ENCODE results near the gene CTDSPL.

Gene CTDSPL

DNA sequence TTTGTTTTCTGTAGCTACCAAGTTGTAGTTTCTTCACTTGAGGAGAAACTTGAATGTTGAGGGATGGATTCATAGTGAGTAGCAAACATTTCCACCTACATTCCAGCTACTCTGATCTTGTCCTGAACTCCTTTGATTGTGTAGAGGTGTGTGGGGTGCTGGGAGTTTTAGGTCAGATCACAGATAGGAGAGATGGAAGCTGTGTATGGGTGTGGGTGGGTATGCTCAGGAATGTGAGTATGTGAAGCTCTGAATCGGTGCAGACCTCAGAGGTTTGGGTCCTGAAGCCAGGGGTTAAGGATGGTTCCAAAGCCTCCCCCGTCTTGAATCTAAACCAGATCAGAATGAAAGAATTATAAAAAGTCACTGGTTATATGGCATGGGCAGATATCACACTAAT lies 76.3 kb downstream of the CTDSPL start:
- TF ChIP-seq, protein P1, sequence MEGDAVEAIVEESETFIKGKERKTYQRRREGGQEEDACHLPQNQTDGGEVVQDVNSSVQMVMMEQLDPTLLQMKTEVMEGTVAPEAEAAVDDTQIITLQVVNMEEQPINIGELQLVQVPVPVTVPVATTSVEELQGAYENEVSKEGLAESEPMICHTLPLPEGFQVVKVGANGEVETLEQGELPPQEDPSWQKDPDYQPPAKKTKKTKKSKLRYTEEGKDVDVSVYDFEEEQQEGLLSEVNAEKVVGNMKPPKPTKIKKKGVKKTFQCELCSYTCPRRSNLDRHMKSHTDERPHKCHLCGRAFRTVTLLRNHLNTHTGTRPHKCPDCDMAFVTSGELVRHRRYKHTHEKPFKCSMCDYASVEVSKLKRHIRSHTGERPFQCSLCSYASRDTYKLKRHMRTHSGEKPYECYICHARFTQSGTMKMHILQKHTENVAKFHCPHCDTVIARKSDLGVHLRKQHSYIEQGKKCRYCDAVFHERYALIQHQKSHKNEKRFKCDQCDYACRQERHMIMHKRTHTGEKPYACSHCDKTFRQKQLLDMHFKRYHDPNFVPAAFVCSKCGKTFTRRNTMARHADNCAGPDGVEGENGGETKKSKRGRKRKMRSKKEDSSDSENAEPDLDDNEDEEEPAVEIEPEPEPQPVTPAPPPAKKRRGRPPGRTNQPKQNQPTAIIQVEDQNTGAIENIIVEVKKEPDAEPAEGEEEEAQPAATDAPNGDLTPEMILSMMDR (IDR thresholded peaks at IDR 0.05; ENCODE audit: extremely low read depth, insufficient read depth, missing control alignments), result no peak
- no peak for DNase-seq (ENCODE audit: low spot score)
- in situ Hi-C loops (cut with MboI; ENCODE audit: low pct_unique_long_range_greater_than_20kb, low sequenced_read_pairs, unreplicated experiment), result no loop called here

DNA sequence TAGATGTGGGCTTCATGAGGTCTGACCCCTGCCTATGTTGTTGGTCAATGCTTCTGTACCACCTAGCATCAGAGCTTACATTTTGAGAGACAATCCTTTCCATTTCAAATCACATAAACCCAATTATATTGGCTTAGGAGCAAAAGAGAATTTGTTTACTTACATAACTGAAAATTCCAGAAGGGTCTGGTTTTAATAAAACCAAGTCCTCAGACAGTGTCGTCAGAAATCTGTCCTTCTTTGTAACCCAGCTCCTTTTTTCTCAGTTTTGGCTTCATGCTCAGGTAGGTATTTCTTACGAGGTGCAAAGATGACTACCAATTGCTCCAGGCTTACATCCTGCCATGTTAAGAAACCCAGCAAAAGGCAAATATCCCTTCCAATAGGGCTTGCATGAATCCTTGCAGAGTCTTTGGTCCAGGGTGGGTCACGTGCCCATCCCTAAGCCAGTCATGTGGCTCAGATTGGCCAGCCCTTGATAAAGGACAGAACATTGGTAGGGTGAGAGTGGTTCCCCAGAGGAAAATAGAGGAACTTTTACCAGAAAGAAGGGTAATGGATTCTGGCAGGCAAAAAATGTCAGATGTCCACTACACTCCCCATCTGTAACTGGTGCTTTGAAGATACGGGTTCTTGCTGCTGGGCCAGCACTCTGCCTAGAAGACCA lies 78.7 kb downstream of the CTDSPL start:
- in situ Hi-C loops (cut with MboI; ENCODE audit: low pct_unique_long_range_greater_than_20kb, low sequenced_read_pairs, unreplicated experiment), result no loop called here
- DNase-seq (ENCODE audit: low spot score), result no peak
- TF ChIP-seq, protein P1 (IDR thresholded peaks at IDR 0.05; ENCODE audit: extremely low read depth, insufficient read depth, missing control alignments), result no peak

DNA sequence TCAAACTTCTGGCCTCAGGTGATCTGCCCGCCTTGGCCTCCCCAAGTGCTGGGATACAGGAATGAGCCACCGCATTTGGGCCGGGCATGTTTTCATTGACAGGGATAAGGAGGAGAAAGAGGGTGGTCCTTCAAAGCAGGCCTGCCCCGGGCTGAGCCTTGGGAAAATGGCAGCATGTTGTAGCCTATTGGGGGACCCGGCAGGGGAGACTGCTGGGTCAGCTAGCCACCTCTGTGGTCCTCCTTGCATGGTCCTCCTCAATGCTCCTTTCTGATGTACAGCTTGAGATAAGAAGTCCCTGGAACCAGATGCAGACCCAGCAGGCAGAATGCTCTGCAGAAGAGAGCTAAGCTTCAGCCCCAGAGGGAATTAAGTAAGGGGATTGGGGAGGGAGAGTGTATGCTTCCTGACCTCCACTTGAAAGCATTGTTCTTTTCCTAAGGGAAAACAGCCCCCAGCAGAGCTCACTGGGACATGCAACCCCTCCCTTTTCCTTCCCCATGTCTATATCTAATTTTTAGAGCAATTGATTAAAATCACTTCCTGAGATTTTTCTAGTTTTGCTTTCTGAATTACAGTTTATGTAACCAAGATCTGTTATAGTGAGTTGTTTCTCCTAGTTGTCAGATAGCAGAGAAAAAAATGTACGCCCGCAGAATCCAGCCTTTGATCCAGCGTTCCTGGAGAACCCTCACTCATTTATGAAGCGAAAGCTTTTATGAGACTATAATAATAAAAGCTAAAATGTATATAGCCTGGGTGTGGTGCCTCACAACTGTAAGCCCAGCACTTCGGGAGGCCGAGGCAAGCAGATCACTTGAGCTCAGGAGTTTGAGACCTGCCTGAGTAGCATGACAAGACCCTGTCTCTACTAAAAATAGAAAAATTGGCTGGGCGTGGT lies 80.2 kb downstream of the CTDSPL start:
- TF ChIP-seq, protein P1 (IDR thresholded peaks at IDR 0.05; ENCODE audit: extremely low read depth, insufficient read depth, missing control alignments), result no peak
- DNase-seq (ENCODE audit: low spot score), result no peak
- in situ Hi-C loops (cut with MboI; ENCODE audit: low pct_unique_long_range_greater_than_20kb, low sequenced_read_pairs, unreplicated experiment), result no loop called here

DNA sequence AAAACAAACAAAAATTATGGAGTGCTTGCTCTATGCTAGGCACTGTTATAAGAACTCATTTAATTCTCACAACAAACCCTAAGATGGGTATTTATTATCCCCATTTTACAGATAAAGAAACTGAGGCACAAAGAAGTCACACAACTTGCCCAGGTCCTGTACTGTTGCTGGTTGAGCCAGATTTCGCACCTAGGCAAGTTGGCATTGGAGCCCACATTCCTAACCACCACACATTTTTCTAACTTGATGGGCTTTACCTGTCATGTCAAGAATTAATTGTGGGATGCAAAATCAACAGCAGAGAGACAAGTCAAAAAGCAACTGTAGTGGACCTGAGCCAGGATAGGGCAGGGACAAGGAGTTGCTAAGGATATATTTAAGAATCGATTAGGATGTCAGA lies 81.0 kb downstream of the CTDSPL start:
- DNase-seq (ENCODE audit: low spot score), result no peak
- in situ Hi-C loops (cut with MboI; ENCODE audit: low pct_unique_long_range_greater_than_20kb, low sequenced_read_pairs, unreplicated experiment), result no loop called here

DNA sequence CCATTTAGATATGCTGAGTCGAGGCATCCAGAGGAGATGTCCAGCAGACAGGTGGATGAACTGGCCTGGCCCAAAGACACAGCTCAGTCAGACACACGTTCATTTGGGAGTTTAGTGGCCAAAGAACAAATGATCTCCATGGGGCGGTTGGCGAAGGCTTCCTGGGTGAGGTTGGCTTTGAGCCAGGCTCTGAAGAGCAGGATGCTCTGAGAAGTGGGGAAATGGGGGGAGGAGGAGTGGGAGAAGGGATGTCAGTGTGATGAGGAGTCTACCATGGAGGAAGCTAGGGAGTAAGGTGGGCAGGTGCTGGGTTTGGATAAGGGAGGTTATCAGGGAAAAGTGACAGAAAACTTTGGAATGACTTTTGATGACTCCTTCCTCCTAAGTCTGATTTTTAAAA lies 81.4 kb downstream of the CTDSPL start:
- no peak for DNase-seq (ENCODE audit: low spot score)
- in situ Hi-C loops (cut with MboI; ENCODE audit: low pct_unique_long_range_greater_than_20kb, low sequenced_read_pairs, unreplicated experiment), result no loop called here
- TF ChIP-seq, protein P1 (IDR thresholded peaks at IDR 0.05; ENCODE audit: extremely low read depth, insufficient read depth, missing control alignments), result no peak

More for the DNA sequence above, 81.0 kb downstream of the CTDSPL start:
- TF ChIP-seq, protein P1 (IDR thresholded peaks at IDR 0.05; ENCODE audit: extremely low read depth, insufficient read depth, missing control alignments), result no peak

DNA sequence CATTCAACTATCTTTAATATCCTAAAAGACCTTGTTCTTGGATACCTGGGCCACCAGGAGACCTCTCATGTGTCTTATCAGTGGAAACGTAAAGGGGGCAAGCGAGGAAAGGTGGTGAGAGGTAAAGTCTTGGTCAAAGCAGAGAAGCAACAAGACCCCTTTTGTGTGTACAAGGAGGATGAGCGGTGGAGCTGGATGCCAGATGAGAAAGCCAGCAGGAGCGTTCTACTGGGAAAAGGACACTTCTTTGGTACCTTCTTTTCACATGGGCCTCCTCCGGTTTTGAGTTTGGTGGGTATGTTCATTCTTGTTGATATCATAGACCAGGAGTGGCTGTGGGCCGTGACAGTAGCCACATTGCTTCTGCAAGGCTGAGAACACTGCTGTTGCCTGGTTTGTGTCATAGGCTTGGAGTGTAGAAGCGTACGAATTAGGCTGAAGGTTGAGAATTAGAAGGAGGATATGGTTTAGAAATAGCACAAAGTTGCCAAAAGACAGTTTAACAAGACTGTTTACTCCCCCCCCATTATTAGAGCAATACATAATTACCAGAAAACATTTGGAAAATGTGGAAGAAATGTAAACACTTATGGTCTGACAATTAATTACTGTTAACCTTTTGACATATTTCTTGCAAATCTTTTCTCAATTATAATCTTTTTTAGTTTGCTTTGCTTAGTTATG lies 82.1 kb downstream of the CTDSPL start:
- no peak for DNase-seq (ENCODE audit: low spot score)
- in situ Hi-C loops (cut with MboI; ENCODE audit: low pct_unique_long_range_greater_than_20kb, low sequenced_read_pairs, unreplicated experiment), result no loop called here
- TF ChIP-seq, protein P1 (IDR thresholded peaks at IDR 0.05; ENCODE audit: extremely low read depth, insufficient read depth, missing control alignments), result no peak

Data from GM13977 (cell line).